B cell (primary cell): Measurements from ENCODE around the gene SLC2A10.

Source experiments
- EZH2 ChIP-seq: IDR thresholded peaks from 2 replicates; pipeline ENCODE4 v1.6.1; 2012; ENCODE audit warnings: borderline replicate concordance, low read depth, mild to moderate bottlenecking, moderate library complexity, low read length; ENCODE audit not compliant: insufficient read depth, poor library complexity, severe bottlenecking
- TF ChIP-seq, protein P1 (sequence below): fragments of 200-600 bp; IDR thresholded peaks from one replicate; pipeline ENCODE4 v1.8.0; 2022; ENCODE audit warnings: antibody characterized with exemption, mild to moderate bottlenecking

DNA sequence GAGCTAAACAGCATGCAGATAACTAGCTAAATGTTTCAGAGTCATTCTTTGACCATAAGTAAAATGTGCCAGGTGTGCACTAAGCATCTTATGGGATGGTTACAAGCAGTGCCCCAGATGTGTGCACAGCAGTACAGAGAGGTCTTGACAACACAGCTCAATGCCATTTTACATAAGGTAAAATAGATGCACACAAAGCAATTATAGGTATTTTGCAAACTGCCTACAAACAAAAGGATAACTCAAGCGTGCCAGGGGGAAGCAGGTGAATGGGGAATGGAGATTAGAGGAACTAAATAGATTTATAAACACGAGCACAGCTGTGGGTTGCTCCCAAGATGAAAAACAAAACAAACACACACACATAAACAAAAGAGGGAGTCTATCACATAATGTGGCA is 64.8 kb downstream of the SLC2A10 start:
- TF ChIP-seq, protein P1, sequence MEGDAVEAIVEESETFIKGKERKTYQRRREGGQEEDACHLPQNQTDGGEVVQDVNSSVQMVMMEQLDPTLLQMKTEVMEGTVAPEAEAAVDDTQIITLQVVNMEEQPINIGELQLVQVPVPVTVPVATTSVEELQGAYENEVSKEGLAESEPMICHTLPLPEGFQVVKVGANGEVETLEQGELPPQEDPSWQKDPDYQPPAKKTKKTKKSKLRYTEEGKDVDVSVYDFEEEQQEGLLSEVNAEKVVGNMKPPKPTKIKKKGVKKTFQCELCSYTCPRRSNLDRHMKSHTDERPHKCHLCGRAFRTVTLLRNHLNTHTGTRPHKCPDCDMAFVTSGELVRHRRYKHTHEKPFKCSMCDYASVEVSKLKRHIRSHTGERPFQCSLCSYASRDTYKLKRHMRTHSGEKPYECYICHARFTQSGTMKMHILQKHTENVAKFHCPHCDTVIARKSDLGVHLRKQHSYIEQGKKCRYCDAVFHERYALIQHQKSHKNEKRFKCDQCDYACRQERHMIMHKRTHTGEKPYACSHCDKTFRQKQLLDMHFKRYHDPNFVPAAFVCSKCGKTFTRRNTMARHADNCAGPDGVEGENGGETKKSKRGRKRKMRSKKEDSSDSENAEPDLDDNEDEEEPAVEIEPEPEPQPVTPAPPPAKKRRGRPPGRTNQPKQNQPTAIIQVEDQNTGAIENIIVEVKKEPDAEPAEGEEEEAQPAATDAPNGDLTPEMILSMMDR = no peak
- no peak for TF ChIP-seq EZH2
